Measurements from ENCODE around the gene CALD1. TPM values are rescaled to one million over a fixed set of nuclear protein-coding genes. Genes with fewer than 3 reads are reported as not detected.

The CALD1 gene
- total and polyA plus RNA-seq, 11 donors, result 89.6 to 186 (median 125) TPM

GRCh38 chr7:134947329-134947728 is 167.9 kb downstream of the CALD1 start:
- intact Hi-C loops (cut with DNase I), result loop anchor here in 5 of 10 donors (5.0 to 10.0 kb wide), 2 partner anchors 173 to 255 kb away; partner anchors contain the start of gene CALD1 (in 3 of the 5)
- peaks cover 0 to 100% (median 77%) of the 10 kb centered on the region in 9 donors for H3K36me3 ChIP-seq
- 94 to 95% (median 95%) methylated on average over 17 of the region's 17 CpGs for WGBS, 4 donors

GRCh38 chr7:134947831-134948230 is 168.4 kb downstream of the CALD1 start:
- intact Hi-C loops (cut with DNase I), result loop anchor here in 5 of 10 donors (5.0 to 10.0 kb wide), 2 partner anchors 173 to 256 kb away; partner anchors contain the start of gene CALD1 (in 3 of the 5)
- Histone ChIP-seq H3K9me3 (no peaks in the 10 kb centered on the region), H3K4me1 (peaks cover 0 to 9% (median 0%) of the 10 kb centered on the region in 12 donors), H3K4me3 (no peak overlapping the region), H3K27ac (peak overlapping the region in 1 of 12 donors; percentile 13), H3K36me3 (peaks cover 0 to 100% (median 81%) of the 10 kb centered on the region in 9 donors), H3K27me3 (no peaks in the 10 kb centered on the region)
- ATAC-seq (no peak), DNase-seq (no peak)
- 95 to 100% (median 98%) methylated on average over 1 of the region's 1 CpG for WGBS, 4 donors
- TF ChIP-seq POLR2A (IDR thresholded peaks at IDR 0.05), result no peak
- TF ChIP-seq, protein P1, sequence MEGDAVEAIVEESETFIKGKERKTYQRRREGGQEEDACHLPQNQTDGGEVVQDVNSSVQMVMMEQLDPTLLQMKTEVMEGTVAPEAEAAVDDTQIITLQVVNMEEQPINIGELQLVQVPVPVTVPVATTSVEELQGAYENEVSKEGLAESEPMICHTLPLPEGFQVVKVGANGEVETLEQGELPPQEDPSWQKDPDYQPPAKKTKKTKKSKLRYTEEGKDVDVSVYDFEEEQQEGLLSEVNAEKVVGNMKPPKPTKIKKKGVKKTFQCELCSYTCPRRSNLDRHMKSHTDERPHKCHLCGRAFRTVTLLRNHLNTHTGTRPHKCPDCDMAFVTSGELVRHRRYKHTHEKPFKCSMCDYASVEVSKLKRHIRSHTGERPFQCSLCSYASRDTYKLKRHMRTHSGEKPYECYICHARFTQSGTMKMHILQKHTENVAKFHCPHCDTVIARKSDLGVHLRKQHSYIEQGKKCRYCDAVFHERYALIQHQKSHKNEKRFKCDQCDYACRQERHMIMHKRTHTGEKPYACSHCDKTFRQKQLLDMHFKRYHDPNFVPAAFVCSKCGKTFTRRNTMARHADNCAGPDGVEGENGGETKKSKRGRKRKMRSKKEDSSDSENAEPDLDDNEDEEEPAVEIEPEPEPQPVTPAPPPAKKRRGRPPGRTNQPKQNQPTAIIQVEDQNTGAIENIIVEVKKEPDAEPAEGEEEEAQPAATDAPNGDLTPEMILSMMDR (IDR thresholded peaks at IDR 0.05), result no peak

More at GRCh38 chr7:134947329-134947728, 167.9 kb downstream of the CALD1 start:
- no peaks in the 10 kb centered on the region for H3K9me3 ChIP-seq
- no peaks in the 10 kb centered on the region for H3K27me3 ChIP-seq
- DNase-seq (no peak), ATAC-seq (peak in 2 of 4 donors; percentile 6 to 34)
- peak overlapping the region in 1 of 12 donors; percentile 13 for H3K27ac ChIP-seq
- no peak for TF ChIP-seq POLR2A (IDR thresholded peaks at IDR 0.05)
- TF ChIP-seq, protein P1 (IDR thresholded peaks at IDR 0.05), result no peak
- peaks cover 0 to 9% (median 0%) of the 10 kb centered on the region in 12 donors for H3K4me1 ChIP-seq
- no peak overlapping the region for H3K4me3 ChIP-seq

DNA sequence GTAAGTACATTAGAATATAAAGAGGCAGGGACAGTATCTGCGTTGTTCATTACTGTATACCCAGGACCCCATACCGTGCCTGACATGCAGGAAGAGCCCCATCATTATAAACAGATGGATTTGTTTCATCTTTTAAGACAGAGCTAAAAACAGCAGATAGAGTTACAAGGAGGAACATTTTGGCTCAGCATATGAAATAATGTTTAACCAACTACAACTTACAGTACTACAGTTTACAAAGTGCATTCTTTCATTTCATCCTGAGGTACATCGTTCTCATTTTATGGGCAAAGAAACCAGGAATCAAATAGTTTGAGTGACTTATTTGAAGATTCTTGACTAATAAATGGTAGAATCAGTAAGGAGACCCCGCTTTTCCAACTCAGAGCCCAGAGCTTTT is 168.8 kb downstream of the CALD1 start:
- TF ChIP-seq, protein P1 (IDR thresholded peaks at IDR 0.05), result no peak
- TF ChIP-seq POLR2A (IDR thresholded peaks at IDR 0.05), result no peak
- intact Hi-C loops (cut with DNase I), result loop anchor here in 5 of 10 donors (5.0 to 10.0 kb wide), 2 partner anchors 173 to 256 kb away; partner anchors contain the start of gene CALD1 (in 3 of the 5)
- H3K27me3 ChIP-seq, result no peaks in the 10 kb centered on the region
- DNase-seq (no peak), ATAC-seq (no peak)
- peaks cover 0 to 100% (median 85%) of the 10 kb centered on the region in 9 donors for H3K36me3 ChIP-seq
- no peak overlapping the region for H3K4me3 ChIP-seq
- H3K27ac ChIP-seq, result peak overlapping the region in 1 of 12 donors; percentile 13
- H3K4me1 ChIP-seq, result peaks cover 0 to 9% (median 0%) of the 10 kb centered on the region in 12 donors
- WGBS, 4 donors, result 91 to 95% (median 93%) methylated on average over 4 of the region's 4 CpGs
- no peaks in the 10 kb centered on the region for H3K9me3 ChIP-seq

DNA sequence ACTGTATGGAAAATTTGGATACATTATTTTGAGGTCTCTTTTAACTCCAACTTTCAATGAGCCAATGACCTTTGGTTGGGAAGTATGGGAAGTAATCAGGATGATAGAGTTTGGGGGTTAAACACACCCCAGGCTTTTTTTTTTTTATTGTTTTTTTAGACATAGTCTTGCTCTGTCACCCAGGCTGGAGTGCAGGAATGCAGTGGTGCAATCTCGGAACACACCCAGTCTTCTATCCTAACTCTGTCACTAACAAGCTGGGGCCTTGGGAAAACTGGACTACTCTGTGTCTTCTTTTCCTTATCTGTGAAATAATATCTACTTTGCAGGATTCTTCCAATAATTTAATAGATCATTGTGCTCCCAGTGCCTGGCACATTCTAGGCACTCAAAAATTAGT is 169.3 kb downstream of the CALD1 start:
- ATAC-seq, result no peak
- H3K36me3 ChIP-seq, result peaks cover 0 to 100% (median 86%) of the 10 kb centered on the region in 9 donors
- peaks cover 0 to 9% (median 0%) of the 10 kb centered on the region in 12 donors for H3K4me1 ChIP-seq
- intact Hi-C loops (cut with DNase I), result loop anchor here in 5 of 10 donors (5.0 to 10.0 kb wide), 2 partner anchors 174 to 256 kb away; partner anchors contain the start of gene CALD1 (in 3 of the 5)
- no peak for DNase-seq
- TF ChIP-seq, protein P1 (IDR thresholded peaks at IDR 0.05), result no peak
- no peak for TF ChIP-seq POLR2A (IDR thresholded peaks at IDR 0.05)
- no peaks in the 10 kb centered on the region for H3K27me3 ChIP-seq
- 75 to 96% (median 84%) methylated on average over 1 of the region's 1 CpG for WGBS, 4 donors
- H3K9me3 ChIP-seq, result no peaks in the 10 kb centered on the region
- peak overlapping the region in 1 of 12 donors; percentile 33 for H3K27ac ChIP-seq
- no peak overlapping the region for H3K4me3 ChIP-seq
